Fibroblast of lung (primary cell): Measurements from ENCODE around the gene SH2D4B. TPM values are rescaled to one million over a fixed set of nuclear protein-coding genes. Genes with fewer than 3 reads are reported as not detected.

ENCODE experiments used
- DNase-seq, 2 donors: peaks; one replicate each; pipeline versions ENCODE4 v3.0.0 to v3.0.0-alpha.2; 2010; ENCODE audit warnings: low read depth in 2 of 2
- H2AFZ ChIP-seq: 2 replicates; pipeline ENCODE4 v1.5.1; 2012; ENCODE audit warnings: low read length, control low read depth, inconsistent platforms
- H3K27ac ChIP-seq: 2 replicates; pipeline ENCODE4 v1.5.1; 2011; ENCODE audit warnings: low read length, control low read depth; ENCODE audit not compliant: insufficient read depth
- H3K27me3 ChIP-seq: 2 replicates; pipeline ENCODE4 v1.5.1; 2011; ENCODE audit warnings: mild to moderate bottlenecking, low read length; ENCODE audit not compliant: control insufficient read depth, insufficient read depth
- H3K36me3 ChIP-seq: 2 replicates; pipeline ENCODE4 v1.5.1; 2011; ENCODE audit warnings: low read length; ENCODE audit not compliant: control insufficient read depth, insufficient read depth
- H3K4me1 ChIP-seq: 2 replicates; pipeline ENCODE4 v1.5.1; 2011; ENCODE audit warnings: low read length; ENCODE audit not compliant: control insufficient read depth, insufficient read depth; ENCODE audit errors: extremely low read depth
- H3K4me2 ChIP-seq: 2 replicates; pipeline ENCODE4 v1.5.1; 2011; ENCODE audit warnings: low read length, control low read depth; ENCODE audit not compliant: insufficient read depth; ENCODE audit errors: extremely low read depth
- H3K4me3 ChIP-seq, 4 experiments: fragments of 200-600 bp in 1 of 4; sonication (generic) in 1 of 4; replicated peaks in 1 of 4; 2 replicates each; pipeline ENCODE4 v1.5.1; 2011 to 2016; ENCODE audit warnings: low read length in 4 of 4, low read depth in 3 of 4, mild to moderate bottlenecking in 3 of 4, control low read depth in 2 of 4, inconsistent platforms in 1 of 4, mixed read lengths in 1 of 4; ENCODE audit not compliant: insufficient read depth in 1 of 4; ENCODE audit errors: control extremely low read depth in 1 of 4
- H3K79me2 ChIP-seq: 2 replicates; pipeline ENCODE4 v1.5.1; 2012; ENCODE audit warnings: mild to moderate bottlenecking, low read length, inconsistent platforms; ENCODE audit not compliant: control insufficient read depth, insufficient read depth
- H3K9ac ChIP-seq: 2 replicates; pipeline ENCODE4 v1.5.1; 2011; ENCODE audit warnings: mild to moderate bottlenecking, low read length, control low read depth; ENCODE audit not compliant: insufficient read depth
- H3K9me3 ChIP-seq: 2 replicates; pipeline ENCODE4 v1.5.1; 2012; ENCODE audit warnings: low read depth, low read length; ENCODE audit not compliant: control insufficient read depth, insufficient read depth
- H4K20me1 ChIP-seq: 2 replicates; pipeline ENCODE4 v1.5.1; 2011; ENCODE audit warnings: low read length; ENCODE audit not compliant: control insufficient read depth, insufficient read depth; ENCODE audit errors: extremely low read depth
- EZH2 ChIP-seq: IDR thresholded peaks from 2 replicates; pipeline ENCODE4 v1.5.1; 2012; ENCODE audit warnings: low read length, control low read depth, mild to moderate bottlenecking; ENCODE audit errors: missing control alignments
- polyA plus RNA-seq, 2 donors: library from polyadenylated mRNA; depleted of rRNA in 1 of 2; stranded (reverse) in 1 of 2; unstranded in 1 of 2; fragments of >200 nt; gene quantifications; 2 replicates each; pipeline ENCODE4 v1.2.1, GENCODE V29; 2011 to 2012; ENCODE audit warnings: missing spikeins in 1 of 2
- total RNA-seq: library from RNA; depleted of rRNA; stranded (reverse); fragments of >200 nt; gene quantifications from 2 replicates; pipeline ENCODE4 v1.2.1, GENCODE V29; 2014
- TF ChIP-seq, protein P1 (sequence below), 2 donors: IDR thresholded peaks in 1 of 2; conservative IDR thresholded peaks in 1 of 2; 1 replicate in 1 of 2; 2 replicates in 1 of 2; pipeline ENCODE4 v1.5.1; 2011 to 2012; ENCODE audit warnings: low read length in 2 of 2, control low read depth in 1 of 2, inconsistent platforms in 1 of 2, low read depth in 1 of 2, mild to moderate bottlenecking in 1 of 2

The SH2D4B gene
- total and polyA plus RNA-seq, 2 donors (not counting 1 experiment from before 2014, with no cell fraction given) = not detected

DNA sequence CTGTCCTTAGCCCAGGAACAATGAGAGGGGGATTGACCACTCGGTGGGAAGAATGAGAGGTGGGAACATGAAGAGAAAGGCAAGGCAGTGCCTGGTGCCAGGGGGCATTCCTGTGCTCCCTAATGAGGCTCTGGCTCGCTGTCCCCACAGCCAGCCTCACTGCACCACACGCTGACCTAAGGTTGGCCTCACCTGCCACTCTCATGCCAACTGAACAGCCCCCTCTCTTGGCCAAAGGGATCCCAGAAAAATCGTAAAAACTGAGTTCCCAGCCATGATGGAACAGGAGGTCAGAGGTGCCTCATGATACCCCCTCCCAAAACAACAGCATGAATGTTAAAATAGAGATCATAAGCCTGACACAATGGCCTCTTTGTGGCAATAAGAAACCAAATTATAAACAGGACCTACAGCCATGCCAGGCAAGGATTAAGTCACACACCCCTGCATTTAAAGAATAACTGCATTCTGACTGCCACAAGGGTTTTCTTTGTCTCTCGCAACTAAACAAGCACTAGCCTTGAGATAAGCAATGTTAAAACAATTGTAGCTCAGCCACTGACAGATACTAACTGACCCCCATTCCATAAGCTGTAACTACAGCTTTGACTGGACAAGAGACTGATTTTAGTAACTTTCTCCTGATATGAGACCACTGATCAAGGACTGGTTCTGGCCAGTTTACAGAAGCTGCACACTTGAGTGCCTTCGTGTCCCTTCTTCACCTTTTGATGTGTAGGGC lies 149.2 kb downstream of the SH2D4B start:
- TF ChIP-seq, protein P1, sequence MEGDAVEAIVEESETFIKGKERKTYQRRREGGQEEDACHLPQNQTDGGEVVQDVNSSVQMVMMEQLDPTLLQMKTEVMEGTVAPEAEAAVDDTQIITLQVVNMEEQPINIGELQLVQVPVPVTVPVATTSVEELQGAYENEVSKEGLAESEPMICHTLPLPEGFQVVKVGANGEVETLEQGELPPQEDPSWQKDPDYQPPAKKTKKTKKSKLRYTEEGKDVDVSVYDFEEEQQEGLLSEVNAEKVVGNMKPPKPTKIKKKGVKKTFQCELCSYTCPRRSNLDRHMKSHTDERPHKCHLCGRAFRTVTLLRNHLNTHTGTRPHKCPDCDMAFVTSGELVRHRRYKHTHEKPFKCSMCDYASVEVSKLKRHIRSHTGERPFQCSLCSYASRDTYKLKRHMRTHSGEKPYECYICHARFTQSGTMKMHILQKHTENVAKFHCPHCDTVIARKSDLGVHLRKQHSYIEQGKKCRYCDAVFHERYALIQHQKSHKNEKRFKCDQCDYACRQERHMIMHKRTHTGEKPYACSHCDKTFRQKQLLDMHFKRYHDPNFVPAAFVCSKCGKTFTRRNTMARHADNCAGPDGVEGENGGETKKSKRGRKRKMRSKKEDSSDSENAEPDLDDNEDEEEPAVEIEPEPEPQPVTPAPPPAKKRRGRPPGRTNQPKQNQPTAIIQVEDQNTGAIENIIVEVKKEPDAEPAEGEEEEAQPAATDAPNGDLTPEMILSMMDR (conservative IDR thresholded peaks at IDR 0.05 in 1 of 2, IDR thresholded peaks at IDR 0.05 in 1 of 2; ENCODE audit: low read depth in 1 of 2, low read length in 2 of 2) = no peak
- no peak for TF ChIP-seq EZH2
- no peaks in the 10 kb centered on the region for H3K36me3 ChIP-seq
- no peaks in the 10 kb centered on the region for H3K79me2 ChIP-seq
- no peak overlapping the region for H3K4me2 ChIP-seq
- H3K9ac ChIP-seq = no peak overlapping the region
- H3K4me3 ChIP-seq = no peak overlapping the region
- no peaks in the 10 kb centered on the region for H4K20me1 ChIP-seq
- no peak overlapping the region for H3K27ac ChIP-seq
- no peaks in the 10 kb centered on the region for H3K9me3 ChIP-seq
- H3K4me1 ChIP-seq = no peaks in the 10 kb centered on the region
- H3K27me3 ChIP-seq = no peaks in the 10 kb centered on the region
- no peak overlapping the region for H2AFZ ChIP-seq
- no peak for DNase-seq

DNA sequence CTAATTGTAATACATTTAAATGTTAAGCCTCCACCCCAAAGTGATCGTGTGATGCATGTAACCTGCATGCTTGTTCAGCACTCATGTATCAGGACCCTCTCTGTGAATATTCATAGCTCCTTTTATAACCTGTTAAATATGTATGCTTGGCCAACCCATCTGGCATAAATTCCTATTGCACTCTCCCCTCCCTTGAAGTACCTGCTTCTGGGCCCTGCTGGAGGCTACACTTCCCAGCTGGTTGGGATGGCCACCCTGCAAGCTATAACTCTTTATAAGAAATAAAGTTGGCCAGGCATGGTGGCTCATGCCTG lies 149.7 kb downstream of the SH2D4B start:
- Histone ChIP-seq H3K4me1 (no peaks in the 10 kb centered on the region), H3K79me2 (no peaks in the 10 kb centered on the region), H3K9me3 (no peaks in the 10 kb centered on the region), H3K4me2 (no peak overlapping the region), H3K36me3 (no peaks in the 10 kb centered on the region), H2AFZ (no peak overlapping the region), H4K20me1 (no peaks in the 10 kb centered on the region), H3K9ac (no peak overlapping the region), H3K27me3 (no peaks in the 10 kb centered on the region), H3K4me3 (no peak overlapping the region), H3K27ac (no peak overlapping the region)
- TF ChIP-seq, protein P1 (conservative IDR thresholded peaks at IDR 0.05 in 1 of 2, IDR thresholded peaks at IDR 0.05 in 1 of 2; ENCODE audit: low read depth in 1 of 2, low read length in 2 of 2) = no peak
- TF ChIP-seq EZH2 = no peak
- no peak for DNase-seq

DNA sequence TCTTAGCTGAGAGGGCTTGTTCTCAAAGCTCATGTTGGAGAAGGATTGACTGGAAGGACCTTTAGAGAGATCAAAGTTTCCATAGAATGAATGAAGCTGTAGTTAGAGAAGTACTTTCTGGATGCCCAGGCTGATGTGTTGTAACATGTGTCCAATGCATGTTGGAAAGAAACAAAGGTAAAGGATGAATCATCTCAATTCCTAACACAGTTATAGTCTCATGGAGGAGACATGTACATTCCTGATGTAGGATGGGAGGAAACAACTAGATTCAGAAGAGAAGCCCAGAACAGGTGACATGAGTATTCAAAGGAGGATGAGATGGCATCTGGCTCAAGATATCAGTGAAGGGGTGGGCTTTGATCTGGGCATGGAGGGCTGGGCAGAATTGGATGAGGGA lies 152.7 kb downstream of the SH2D4B start:
- H3K27me3 ChIP-seq = no peaks in the 10 kb centered on the region
- no peaks in the 10 kb centered on the region for H3K4me1 ChIP-seq
- no peaks in the 10 kb centered on the region for H3K36me3 ChIP-seq
- no peak overlapping the region for H3K27ac ChIP-seq
- TF ChIP-seq, protein P1 (conservative IDR thresholded peaks at IDR 0.05 in 1 of 2, IDR thresholded peaks at IDR 0.05 in 1 of 2; ENCODE audit: low read depth in 1 of 2, low read length in 2 of 2) = no peak
- TF ChIP-seq EZH2 = no peak
- H3K9me3 ChIP-seq = no peaks in the 10 kb centered on the region
- H3K4me2 ChIP-seq = no peak overlapping the region
- no peak overlapping the region for H2AFZ ChIP-seq
- no peaks in the 10 kb centered on the region for H4K20me1 ChIP-seq
- H3K79me2 ChIP-seq = no peaks in the 10 kb centered on the region
- no peak for DNase-seq
- no peak overlapping the region for H3K9ac ChIP-seq
- no peak overlapping the region for H3K4me3 ChIP-seq
